CD14-positive monocyte (primary cell): ENCODE results near the gene KLK7. TPM values are rescaled to one million over a fixed set of nuclear protein-coding genes. Genes with fewer than 3 reads are reported as not detected.
A peak's percentile ranks its signal among the peaks of the same experiment; 100 is the strongest.

Source experiments
- DNase-seq, 3 donors: peaks; one replicate each; pipeline ENCODE4 v3.0.0-alpha.2; 2011 to 2022
- H2AFZ ChIP-seq: 2 replicates; pipeline ENCODE4 v1.6.0; 2012; ENCODE audit warnings: mild to moderate bottlenecking, low read depth, low read length, inconsistent platforms; ENCODE audit not compliant: insufficient read depth, poor library complexity, severe bottlenecking
- H3K27ac ChIP-seq, 2 donors: 1 replicate in 1 of 2; 2 replicates in 1 of 2; pipeline ENCODE4 v1.5.1; 2012 to 2013; ENCODE audit warnings: low read length in 2 of 2, control low read depth in 1 of 2, inconsistent platforms in 1 of 2, low read depth in 1 of 2, mild to moderate bottlenecking in 1 of 2
- H3K27me3 ChIP-seq, 2 donors: one replicate each; pipeline versions ENCODE4 v1.6.0 to v1.6.1; 2011 to 2013; ENCODE audit warnings: low read length in 2 of 2; ENCODE audit not compliant: control insufficient read depth in 2 of 2, insufficient read depth in 2 of 2
- H3K36me3 ChIP-seq, 2 donors: replicated peaks in 1 of 2; 1 replicate in 1 of 2; 2 replicates in 1 of 2; pipeline versions ENCODE4 v1.5.1 to v1.6.1; 2012 to 2013; ENCODE audit warnings: low read length in 2 of 2, control low read depth in 1 of 2, inconsistent platforms in 1 of 2, mild to moderate bottlenecking in 1 of 2; ENCODE audit not compliant: insufficient read depth in 2 of 2, control insufficient read depth in 1 of 2
- H3K4me1 ChIP-seq, 2 donors: 1 replicate in 1 of 2; 2 replicates in 1 of 2; pipeline versions ENCODE4 v1.5.1 to v1.6.1; 2012 to 2013; ENCODE audit warnings: low read length in 2 of 2, control low read depth in 1 of 2, inconsistent platforms in 1 of 2, mild to moderate bottlenecking in 1 of 2, moderate library complexity in 1 of 2; ENCODE audit not compliant: insufficient read depth in 2 of 2, control insufficient read depth in 1 of 2
- H3K4me2 ChIP-seq: replicated peaks from 2 replicates; pipeline ENCODE3; 2012; ENCODE audit warnings: low read length, moderate library complexity, mild to moderate bottlenecking; ENCODE audit not compliant: poor library complexity, severe bottlenecking; ENCODE audit errors: extremely low read depth
- H3K4me3 ChIP-seq, 3 experiments: fragments of 200-600 bp in 1 of 3; sonication (generic) in 1 of 3; replicated peaks in 1 of 3; 1 replicate in 2 of 3; 2 replicates in 1 of 3; pipeline ENCODE4 v1.5.1; 2011 to 2013; ENCODE audit warnings: low read length in 3 of 3, mild to moderate bottlenecking in 3 of 3, control low read depth in 2 of 3, low read depth in 2 of 3, inconsistent platforms in 1 of 3, moderate library complexity in 1 of 3
- H3K79me2 ChIP-seq: 2 replicates; pipeline ENCODE4 v1.6.0; 2012; ENCODE audit warnings: mild to moderate bottlenecking, control low read depth, inconsistent platforms, low read length, moderate library complexity; ENCODE audit not compliant: insufficient read depth
- H3K9ac ChIP-seq: 2 replicates; pipeline ENCODE4 v1.6.0; 2017; ENCODE audit warnings: low read length, mild to moderate bottlenecking; ENCODE audit not compliant: insufficient read depth, poor library complexity, severe bottlenecking
- H3K9me3 ChIP-seq, 2 donors: replicated peaks in 1 of 2; 1 replicate in 1 of 2; 2 replicates in 1 of 2; pipeline versions ENCODE4 v1.5.1 to v1.6.1; 2012 to 2013; ENCODE audit warnings: low read length in 2 of 2, control low read depth in 1 of 2; ENCODE audit not compliant: control insufficient read depth in 1 of 2, insufficient read depth in 1 of 2
- H4K20me1 ChIP-seq: 2 replicates; pipeline ENCODE4 v1.6.0; 2012; ENCODE audit warnings: mild to moderate bottlenecking, low read length, control low read depth, moderate library complexity; ENCODE audit not compliant: insufficient read depth
- H3K27ac Mint-ChIP-seq, 7 donors: one replicate each; pipeline ENCODE4 v1.8.0; 2020; ENCODE audit warnings: mild to moderate bottlenecking in 7 of 7, mixed read lengths in 7 of 7, moderate library complexity in 6 of 7, inconsistent platforms in 2 of 7
- H3K27me3 Mint-ChIP-seq, 3 donors: one replicate each; pipeline ENCODE4 v1.8.0; 2021 to 2022; ENCODE audit warnings: low read depth in 3 of 3, mild to moderate bottlenecking in 3 of 3, mixed read lengths in 3 of 3, moderate library complexity in 3 of 3, inconsistent platforms in 1 of 3
- H3K36me3 Mint-ChIP-seq, 2 donors: one replicate each; pipeline ENCODE4 v1.8.0; 2020; ENCODE audit warnings: mixed read lengths in 2 of 2, inconsistent platforms in 1 of 2, mild to moderate bottlenecking in 1 of 2
- H3K4me1 Mint-ChIP-seq: one replicate; pipeline ENCODE4 v1.8.0; 2020; ENCODE audit warnings: mild to moderate bottlenecking, mixed read lengths
- H3K4me3 Mint-ChIP-seq, 2 donors: one replicate each; pipeline ENCODE4 v1.8.0; 2020; ENCODE audit warnings: mild to moderate bottlenecking in 2 of 2, mixed read lengths in 2 of 2, moderate library complexity in 1 of 2
- H3K9me3 Mint-ChIP-seq, 7 donors: one replicate each; pipeline ENCODE4 v1.8.0; 2020 to 2022; ENCODE audit warnings: mixed read lengths in 7 of 7, mild to moderate bottlenecking in 6 of 7, moderate library complexity in 6 of 7, inconsistent platforms in 2 of 7
- WGBS: methylation state at CpG from one replicate; pipeline ENCODE4 v1.1.5; 2013; ENCODE audit warnings: missing lambda C conversion rate; ENCODE audit not compliant: insufficient coverage; 5-methylcytosine and 5-hydroxymethylcytosine counted together
- intact Hi-C, 2 donors: fragments of 100-400 bp; cut with micrococcal nuclease; formaldehyde crosslinking; loops; one replicate each; pipeline versions ENCODE4 v1.15.0 to v1.15.1; 2023
- polyA plus RNA-seq, 3 donors: library from polyadenylated mRNA; depleted of rRNA in 1 of 3; unstranded in 2 of 3; stranded (reverse) in 1 of 3; fragments of 300-500 nt in 2 of 3; fragments of >200 nt in 1 of 3; fragmentation: Illumina TruSeq in 2 of 3; gene quantifications; 1 replicate in 2 of 3; 2 replicates in 1 of 3; pipeline ENCODE4 v1.2.3, GENCODE V29; 2012 to 2021
- TF ChIP-seq, protein P1 (sequence below): fragments of 200-600 bp; IDR thresholded peaks from one replicate; pipeline ENCODE4 v1.8.0; 2022; ENCODE audit warnings: antibody characterized with exemption, mild to moderate bottlenecking

Gene KLK7
- polyA plus RNA-seq, 3 donors, result not detected

GRCh38 chr19:51022526-51022925, 38.8 kb upstream of the KLK7 start:
- Mint-ChIP-seq H3K4me1 (peaks cover 25% of the 10 kb centered on the region), H3K27me3 (peaks cover 48 to 74% (median 50%) of the 10 kb centered on the region in 3 donors)

GRCh38 chr19:51020988-51021651, 37.4 kb upstream of the KLK7 start:
- H3K79me2 ChIP-seq, result no peaks in the 10 kb centered on the region
- no peak overlapping the region for H3K4me3 ChIP-seq
- no peak overlapping the region for H3K4me2 ChIP-seq
- H3K9me3 ChIP-seq, result peaks cover 0 to 23% of the 10 kb centered on the region in 2 donors
- peaks cover 34% of the 10 kb centered on the region for H3K4me1 Mint-ChIP-seq
- no peaks in the 10 kb centered on the region for H4K20me1 ChIP-seq
- 73% methylated on average over 3 of the region's 7 CpGs for WGBS
- H3K27me3 ChIP-seq, result peaks cover 17 to 48% of the 10 kb centered on the region in 2 donors
- TF ChIP-seq, protein P1, sequence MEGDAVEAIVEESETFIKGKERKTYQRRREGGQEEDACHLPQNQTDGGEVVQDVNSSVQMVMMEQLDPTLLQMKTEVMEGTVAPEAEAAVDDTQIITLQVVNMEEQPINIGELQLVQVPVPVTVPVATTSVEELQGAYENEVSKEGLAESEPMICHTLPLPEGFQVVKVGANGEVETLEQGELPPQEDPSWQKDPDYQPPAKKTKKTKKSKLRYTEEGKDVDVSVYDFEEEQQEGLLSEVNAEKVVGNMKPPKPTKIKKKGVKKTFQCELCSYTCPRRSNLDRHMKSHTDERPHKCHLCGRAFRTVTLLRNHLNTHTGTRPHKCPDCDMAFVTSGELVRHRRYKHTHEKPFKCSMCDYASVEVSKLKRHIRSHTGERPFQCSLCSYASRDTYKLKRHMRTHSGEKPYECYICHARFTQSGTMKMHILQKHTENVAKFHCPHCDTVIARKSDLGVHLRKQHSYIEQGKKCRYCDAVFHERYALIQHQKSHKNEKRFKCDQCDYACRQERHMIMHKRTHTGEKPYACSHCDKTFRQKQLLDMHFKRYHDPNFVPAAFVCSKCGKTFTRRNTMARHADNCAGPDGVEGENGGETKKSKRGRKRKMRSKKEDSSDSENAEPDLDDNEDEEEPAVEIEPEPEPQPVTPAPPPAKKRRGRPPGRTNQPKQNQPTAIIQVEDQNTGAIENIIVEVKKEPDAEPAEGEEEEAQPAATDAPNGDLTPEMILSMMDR, result peak; percentile 63
- no peak overlapping the region for H3K27ac ChIP-seq
- H3K27me3 Mint-ChIP-seq, result peaks cover 56 to 79% (median 62%) of the 10 kb centered on the region in 3 donors
- H3K9ac ChIP-seq, result no peak overlapping the region
- no peaks in the 10 kb centered on the region for H3K36me3 ChIP-seq
- peaks cover 0 to 12% of the 10 kb centered on the region in 2 donors for H3K36me3 Mint-ChIP-seq
- peaks cover 6 to 23% (median 17%) of the 10 kb centered on the region in 7 donors for H3K9me3 Mint-ChIP-seq
- H3K4me1 ChIP-seq, result peaks cover 24 to 26% of the 10 kb centered on the region in 2 donors
- peak; percentile 12 to 40 (median 21) for DNase-seq
- H3K27ac Mint-ChIP-seq, result no peak overlapping the region
- H3K4me3 Mint-ChIP-seq, result no peak overlapping the region
- peak overlapping the region; percentile 41 for H2AFZ ChIP-seq
- intact Hi-C loops, result loop anchor here in 1 of 2 donors (5.0 kb wide), 1 partner anchor 146 kb away; no protein-coding TSS in a partner anchor

More at GRCh38 chr19:51022526-51022925, 38.8 kb upstream of the KLK7 start:
- Mint-ChIP-seq H3K9me3 (peaks cover 6 to 17% (median 14%) of the 10 kb centered on the region in 7 donors), H3K4me3 (no peak overlapping the region), H3K36me3 (peaks cover 0 to 7% of the 10 kb centered on the region in 2 donors), H3K27ac (no peak overlapping the region)
- H3K27ac ChIP-seq, result no peak overlapping the region
- DNase-seq, result no peak
- peaks cover 0 to 12% of the 10 kb centered on the region in 2 donors for H3K9me3 ChIP-seq
- H3K36me3 ChIP-seq, result no peaks in the 10 kb centered on the region
- peaks cover 19 to 21% of the 10 kb centered on the region in 2 donors for H3K4me1 ChIP-seq
- no peaks in the 10 kb centered on the region for H3K79me2 ChIP-seq
- intact Hi-C loops, result loop anchor here in 1 of 2 donors (5.0 kb wide), 1 partner anchor 145 kb away; no protein-coding TSS in a partner anchor
- no peak overlapping the region for H2AFZ ChIP-seq
- H4K20me1 ChIP-seq, result no peaks in the 10 kb centered on the region
- H3K9ac ChIP-seq, result no peak overlapping the region
- WGBS, result 74% methylated on average over 14 of the region's 14 CpGs
- TF ChIP-seq, protein P1, result no peak
- no peak overlapping the region for H3K4me2 ChIP-seq
- peaks cover 9 to 35% of the 10 kb centered on the region in 2 donors for H3K27me3 ChIP-seq
- H3K4me3 ChIP-seq, result no peak overlapping the region
